ENCODE data around the gene ADPRHL1.

GRCh38 chr13:113350938-113351335, 102.4 kb downstream of the ADPRHL1 start:
- no peak for TF ChIP-seq CTCF (IDR thresholded peaks at IDR 0.05; ENCODE audit: extremely low read depth in 1 of 2, insufficient read depth in 1 of 2, low read depth in 1 of 2, low read length in 2 of 2)
- no peak for TF ChIP-seq EZH2 (IDR thresholded peaks at IDR 0.05; ENCODE audit: borderline replicate concordance, low read depth, low read length, severe bottlenecking)

All from endothelial cell of umbilical vein (primary cell).